IMR-90 (cell line): Measurements from ENCODE around the gene MAPK11. TPM values are rescaled to one million over a fixed set of nuclear protein-coding genes. Genes with fewer than 3 reads are reported as not detected.

Experiments used
- ATAC-seq: fragments of 200-7000 bp; cut with Tn5 transposase; 2 replicates; pipeline ENCODE4 v1.9.1; 2020; ENCODE audit warnings: low read depth, mild to moderate bottlenecking, moderate library complexity
- BruUV-seq: library from RNA; stranded (reverse); fragments of 400-500 nt; replicated peaks from 2 replicates; lab custom pipeline; 2021; lab: Mats Ljungman, UMichigan
- CTCF ChIA-PET: fragments of 300-600 bp; formaldehyde crosslinking; extraction: SDS; loops from one replicate; lab custom pipeline; 2021; ENCODE audit warnings: antibody characterized with exemption; lab: Yijun Ruan, JAX
- POLR2A ChIA-PET: fragments of 300-600 bp; sonication (Branson Sonifier 250); formaldehyde crosslinking; loops from one replicate; lab custom pipeline; 2022; ENCODE audit warnings: antibody characterized with exemption; ENCODE audit not compliant: unreplicated experiment; lab: Charles Lee
- DNase-seq: peaks from one replicate; pipeline ENCODE4 v3.0.0; 2013
- H2AFZ ChIP-seq: replicated peaks from 2 replicates; pipeline ENCODE3; 2013; ENCODE audit warnings: low read length, mild to moderate bottlenecking; ENCODE audit not compliant: poor library complexity
- H2AK5ac ChIP-seq: 2 replicates; pipeline ENCODE4 v1.6.1; 2013; ENCODE audit warnings: low read depth, low read length, inconsistent platforms
- H2AK9ac ChIP-seq: replicated peaks from 2 replicates; pipeline ENCODE3; 2013; ENCODE audit warnings: mild to moderate bottlenecking, low read depth, low read length, moderate library complexity; ENCODE audit not compliant: poor library complexity
- H2BK120ac ChIP-seq: 2 replicates; pipeline ENCODE4 v1.6.1; 2013; ENCODE audit warnings: low read depth, low read length, inconsistent platforms
- H2BK15ac ChIP-seq: 3 replicates; pipeline ENCODE4 v1.6.1; 2013; ENCODE audit warnings: low read depth, low read length, inconsistent platforms
- H2BK20ac ChIP-seq: 2 replicates; pipeline ENCODE4 v1.6.1; 2013; ENCODE audit warnings: low read depth, mild to moderate bottlenecking, inconsistent platforms, low read length, moderate library complexity
- H2BK5ac ChIP-seq: 2 replicates; pipeline ENCODE4 v1.6.1; 2013; ENCODE audit warnings: mild to moderate bottlenecking, low read depth, low read length, inconsistent platforms; ENCODE audit not compliant: poor library complexity, severe bottlenecking
- H3K14ac ChIP-seq: replicated peaks from 2 replicates; pipeline ENCODE4 v1.6.1; 2013; ENCODE audit warnings: low read depth, low read length, inconsistent platforms
- H3K18ac ChIP-seq: 2 replicates; pipeline ENCODE4 v1.6.1; 2013; ENCODE audit warnings: low read depth, low read length, control low read depth
- H3K23ac ChIP-seq: 2 replicates; pipeline ENCODE4 v1.6.1; 2013; ENCODE audit warnings: low read depth, low read length, inconsistent platforms
- H3K27ac ChIP-seq: 2 replicates; pipeline ENCODE4 v1.5.1; 2013; ENCODE audit warnings: mild to moderate bottlenecking, control low read depth, low read length; ENCODE audit not compliant: insufficient read depth
- H3K27me3 ChIP-seq: 2 replicates; pipeline ENCODE4 v1.6.1; 2013; ENCODE audit warnings: low read length; ENCODE audit not compliant: control insufficient read depth, insufficient read depth
- H3K36me3 ChIP-seq: 2 replicates; pipeline ENCODE4 v1.6.1; 2013; ENCODE audit warnings: low read length, mixed read lengths; ENCODE audit not compliant: control insufficient read depth, insufficient read depth
- H3K4ac ChIP-seq: 2 replicates; pipeline ENCODE4 v1.6.1; 2013; ENCODE audit warnings: low read depth, low read length, inconsistent platforms
- H3K4me1 ChIP-seq: 2 replicates; pipeline ENCODE4 v1.6.1; 2013; ENCODE audit warnings: low read length, mixed read lengths; ENCODE audit not compliant: control insufficient read depth, insufficient read depth
- H3K4me2 ChIP-seq: 2 replicates; pipeline ENCODE4 v1.6.1; 2013; ENCODE audit warnings: low read depth, mild to moderate bottlenecking, control low read depth, low read length, moderate library complexity
- H3K4me3 ChIP-seq: 2 replicates; pipeline ENCODE4 v1.5.1; 2013; ENCODE audit warnings: low read depth, mild to moderate bottlenecking, control low read depth, low read length, moderate library complexity; ENCODE audit not compliant: insufficient read depth
- H3K56ac ChIP-seq: 2 replicates; pipeline ENCODE4 v1.6.1; 2013; ENCODE audit warnings: low read length, inconsistent platforms; ENCODE audit not compliant: insufficient read depth; ENCODE audit errors: extremely low read depth
- H3K79me1 ChIP-seq, 2 experiments: 2 replicates each; pipeline ENCODE4 v1.6.1; 2013; ENCODE audit warnings: low read length in 2 of 2, inconsistent platforms in 1 of 2, low read depth in 1 of 2
- H3K9ac ChIP-seq: 2 replicates; pipeline ENCODE4 v1.6.1; 2013; ENCODE audit warnings: low read depth, low read length, control low read depth
- H3K9me1 ChIP-seq: 2 replicates; pipeline ENCODE4 v1.6.1; 2013; ENCODE audit warnings: low read length, inconsistent platforms; ENCODE audit not compliant: insufficient read depth
- H3K9me3 ChIP-seq: 2 replicates; pipeline ENCODE4 v1.6.1; 2013; ENCODE audit warnings: low read length; ENCODE audit not compliant: control insufficient read depth, insufficient read depth
- H4K20me1 ChIP-seq: 2 replicates; pipeline ENCODE4 v1.6.1; 2013; ENCODE audit warnings: low read length, inconsistent platforms; ENCODE audit not compliant: insufficient read depth
- H4K5ac ChIP-seq: 2 replicates; pipeline ENCODE4 v1.6.1; 2013; ENCODE audit warnings: mild to moderate bottlenecking, low read depth, low read length, control low read depth
- H4K8ac ChIP-seq, 2 experiments: 2 replicates each; pipeline ENCODE4 v1.6.1; 2013; ENCODE audit warnings: low read depth in 2 of 2, low read length in 2 of 2, control low read depth in 1 of 2, inconsistent platforms in 1 of 2
- H4K91ac ChIP-seq: 2 replicates; pipeline ENCODE4 v1.6.1; 2013; ENCODE audit warnings: low read depth, low read length, inconsistent platforms; ENCODE audit not compliant: insufficient read depth
- BHLHE40 ChIP-seq: fragments of 150-350 bp; IDR thresholded peaks from 2 replicates; pipeline ENCODE4 v1.6.1; 2016; ENCODE audit warnings: mild to moderate bottlenecking, low read depth, low read length
- CEBPB ChIP-seq: IDR thresholded peaks from 2 replicates; pipeline ENCODE4 v1.6.1; 2012; ENCODE audit warnings: low read depth, low read length, improper control_type of control experiment
- CTCF ChIP-seq: conservative IDR thresholded peaks from 2 replicates; pipeline ENCODE4 v1.5.1; 2012; ENCODE audit warnings: mild to moderate bottlenecking, low read depth, low read length, improper control_type of control experiment
- FOS ChIP-seq: fragments of 150-350 bp; IDR thresholded peaks from 2 replicates; pipeline ENCODE4 v1.6.1; 2016; ENCODE audit warnings: low read depth, low read length
- MAFK ChIP-seq: IDR thresholded peaks from 2 replicates; pipeline ENCODE4 v1.6.1; 2012; ENCODE audit warnings: low read depth, low read length, improper control_type of control experiment
- MAZ ChIP-seq: IDR thresholded peaks from 2 replicates; pipeline ENCODE4 v1.6.1; 2012; ENCODE audit warnings: low read depth, mild to moderate bottlenecking, low read length, improper control_type of control experiment, moderate library complexity, borderline replicate concordance
- MXI1 ChIP-seq: IDR thresholded peaks from 2 replicates; pipeline ENCODE4 v1.6.1; 2012; ENCODE audit warnings: low read depth, mild to moderate bottlenecking, low read length, moderate library complexity, borderline replicate concordance
- NFE2L2 ChIP-seq: fragments of 150-350 bp; IDR thresholded peaks from 2 replicates; pipeline ENCODE4 v1.6.1; 2016; ENCODE audit warnings: low read depth, mild to moderate bottlenecking, low read length
- POLR2A ChIP-seq: IDR thresholded peaks from 2 replicates; pipeline ENCODE4 v1.6.1; 2012; ENCODE audit warnings: mild to moderate bottlenecking, low read depth, low read length
- RAD21 ChIP-seq: IDR thresholded peaks from 2 replicates; pipeline ENCODE4 v1.6.1; 2012; ENCODE audit warnings: low read length, improper control_type of control experiment
- RFX5 ChIP-seq: IDR thresholded peaks from 2 replicates; pipeline ENCODE4 v1.8.0; 2012; ENCODE audit warnings: low read depth, mild to moderate bottlenecking, low read length, moderate library complexity
- SMC3 ChIP-seq: fragments of 150-350 bp; IDR thresholded peaks from 2 replicates; pipeline ENCODE4 v1.6.1; 2016; ENCODE audit warnings: low read depth, mild to moderate bottlenecking, antibody characterized with exemption, low read length, moderate library complexity
- USF2 ChIP-seq: fragments of 150-350 bp; IDR thresholded peaks from 2 replicates; pipeline ENCODE4 v1.6.1; 2017; ENCODE audit warnings: mild to moderate bottlenecking, antibody characterized with exemption, low read length, low read depth
- WGBS, 2 experiments: methylation state at CpG; one replicate each; pipeline versions ENCODE4 v1.1.5 to v1.1.7; 2013; ENCODE audit warnings: missing lambda C conversion rate in 2 of 2; ENCODE audit not compliant: insufficient read length in 1 of 2; ENCODE audit errors: extremely low coverage in 2 of 2; 5-methylcytosine and 5-hydroxymethylcytosine counted together
- dilution Hi-C: fragments of 300-500 bp; cut with HindIII; formaldehyde crosslinking; loops from one replicate; pipeline ENCODE4 v1.14.3; 2018; ENCODE audit warnings: low sequenced_read_pairs; ENCODE audit not compliant: unreplicated experiment
- in situ Hi-C: fragments of 300-500 bp; cut with MboI; formaldehyde crosslinking; loops from 3 replicates; pipeline ENCODE4 v1.14.3; 2019; ENCODE audit warnings: low sequenced_read_pairs, inconsistent platforms, mixed read lengths
- intact Hi-C: fragments of 100-400 bp; cut with micrococcal nuclease; formaldehyde crosslinking; loops from 2 replicates; pipeline ENCODE4 v1.10.0; 2022
- polyA plus RNA-seq, 3 experiments: library from polyadenylated mRNA; depleted of rRNA; stranded (reverse); fragments of >200 nt; gene quantifications; 2 replicates each; pipeline ENCODE4 v1.2.3, GENCODE V29; 2012; ENCODE audit warnings: low replicate concordance in 1 of 3
- total RNA-seq: library from RNA; depleted of rRNA; stranded (reverse); fragments of >200 nt; gene quantifications from 2 replicates; pipeline ENCODE4 v1.2.3, GENCODE V29; 2012

The MAPK11 gene
- total and polyA plus RNA-seq, 2 of the 4 experiments (the other 2 are of a cell fraction), result 8.1 to 14.4 TPM

GRCh38 chr22:50298266-50298637 is 28.1 kb upstream of the MAPK11 start:
- ChIA-PET CTCF (no interaction called here), POLR2A (no interaction called here)
- Histone ChIP-seq H3K18ac (no peak overlapping the region), H3K4me1 (peaks cover 63% of the 10 kb centered on the region), H2AK9ac (no peak overlapping the region), H3K36me3 (peaks cover 13% of the 10 kb centered on the region), H3K4me2 (no peak overlapping the region), H3K4ac (no peak overlapping the region), H4K5ac (no peak overlapping the region), H3K9me3 (no peaks in the 10 kb centered on the region), H2BK120ac (no peak overlapping the region), H2BK20ac (no peak overlapping the region), H3K4me3 (no peak overlapping the region), H2BK15ac (no peak overlapping the region), H3K23ac (no peak overlapping the region; the same call in 1 of the 2 replicates), H3K9ac (no peak overlapping the region), H3K27ac (no peak overlapping the region), H2BK5ac (no peak overlapping the region), H2AK5ac (no peak overlapping the region), H3K79me1 (peaks cover 4 to 52% of the 10 kb centered on the region in 2 experiments; a peak in 3 of 4 replicates), H4K8ac (no peak overlapping the region), H3K9me1 (peaks cover 7% of the 10 kb centered on the region), H3K56ac (no peak overlapping the region), H3K27me3 (no peaks in the 10 kb centered on the region), H3K14ac (no peak overlapping the region), H4K20me1 (peaks cover 88% of the 10 kb centered on the region), H2AFZ (no peak overlapping the region), H4K91ac (no peak overlapping the region)
- no peak for ATAC-seq
- no peak for DNase-seq
- TF ChIP-seq SMC3, result no peak
- TF ChIP-seq POLR2A, result no peak
- TF ChIP-seq MAFK, result no peak
- TF ChIP-seq USF2, result no peak
- no peak for TF ChIP-seq BHLHE40
- TF ChIP-seq MXI1, result no peak
- TF ChIP-seq NFE2L2, result no peak
- no peak for TF ChIP-seq CEBPB
- no peak for TF ChIP-seq CTCF
- no peak for TF ChIP-seq RAD21
- no peak for TF ChIP-seq FOS
- TF ChIP-seq MAZ, result no peak
- TF ChIP-seq RFX5, result no peak
- dilution Hi-C loops (no loop called here), in situ Hi-C loops (no loop called here), intact Hi-C loops (no loop called here)
- BruUV-seq, result no TSS peak
- WGBS, 2 experiments, result 100% methylated on average over 2 of the region's 4 CpGs; no CpG with 5 or more reads in 1 of the 2 experiments
